Esophagus squamous epithelium (tissue), 5 donors: ENCODE data around the gene SPACDR. TPM values are rescaled to one million over a fixed set of nuclear protein-coding genes. Genes with fewer than 3 reads are reported as not detected.

Experiments used
- DNase-seq: peaks from one replicate; lab custom pipeline; 2025; lab: John Stamatoyannopoulos, UW
- H3K27ac ChIP-seq, 4 donors: fragments of 200-600 bp; sonication (generic); one replicate each; pipeline ENCODE4 v1.5.1; 2016 to 2019; ENCODE audit warnings: mild to moderate bottlenecking in 1 of 4
- H3K27me3 ChIP-seq, 4 donors: fragments of 200-600 bp; sonication (generic); 1 replicate in 3 of 4; 2 replicates in 1 of 4; pipeline versions ENCODE4 v1.5.1 to v1.6.0; 2017 to 2021; ENCODE audit warnings: antibody characterized with exemption in 1 of 4
- H3K36me3 ChIP-seq, 3 donors: fragments of 200-600 bp; sonication (generic); one replicate each; pipeline ENCODE4 v1.5.1; 2016 to 2019
- H3K4me1 ChIP-seq, 3 donors: fragments of 200-600 bp; sonication (generic); one replicate each; pipeline ENCODE4 v1.5.1; 2017 to 2019
- H3K4me3 ChIP-seq, 4 donors: fragments of 200-600 bp; sonication (generic); 1 replicate in 3 of 4; 2 replicates in 1 of 4; pipeline ENCODE4 v1.5.1; 2016 to 2019; ENCODE audit warnings: mild to moderate bottlenecking in 2 of 4, moderate library complexity in 1 of 4
- H3K9me3 ChIP-seq, 3 donors: fragments of 200-600 bp; sonication (generic); one replicate each; pipeline ENCODE4 v1.5.1; 2016 to 2019
- CTCF ChIP-seq, 6 experiments: fragments of 450-650 bp in 4 of 6; fragments of 200-600 bp in 2 of 6; sonication (generic) in 2 of 6; IDR thresholded peaks; one replicate each; pipeline ENCODE4 v1.5.1; 2016 to 2019; ENCODE audit warnings: antibody characterized with exemption in 6 of 6, mild to moderate bottlenecking in 4 of 6, moderate library complexity in 4 of 6
- POLR2A ChIP-seq, 4 donors: fragments of 450-650 bp; IDR thresholded peaks; one replicate each; pipeline ENCODE4 v1.6.1; 2017; ENCODE audit warnings: antibody characterized with exemption in 4 of 4, mild to moderate bottlenecking in 4 of 4, moderate library complexity in 3 of 4
- WGBS, 2 donors: methylation state at CpG; one replicate each; pipeline ENCODE4 v1.1.5; 2018; 5-methylcytosine and 5-hydroxymethylcytosine counted together
- intact Hi-C: fragments of 100-400 bp; cut with DNase I; formaldehyde crosslinking; loops from one replicate; pipeline ENCODE4 v1.15.0; 2022
- total RNA-seq, 4 donors: library from RNA; depleted of rRNA; stranded (reverse); fragments of >200 nt; gene quantifications; one replicate each; pipeline ENCODE4 v1.1.0, GENCODE V29; 2016
- donor health status: DM: yes; HTN: yes; CAD: no.

SPACDR gene
- total RNA-seq, 4 donors from 2014 or later, result not detected

- Histone ChIP-seq H3K27me3 (peaks cover 0 to 10% (median 0%) of the 10 kb centered on the region in 4 donors), H3K9me3 (no peaks in the 10 kb centered on the region), H3K4me3 (no peak overlapping the region), H3K36me3 (peaks cover 0 to 9% (median 0%) of the 10 kb centered on the region in 3 donors), H3K4me1 (peaks cover 6 to 44% (median 14%) of the 10 kb centered on the region in 3 donors), H3K27ac (no peak overlapping the region)
- DNase-seq, result no peak
- 89 to 95% methylated on average over 13 to 20 of the region's 44 CpGs for WGBS, 2 donors
- TF ChIP-seq POLR2A (IDR thresholded peaks at IDR 0.05), result no peak
- no peak for TF ChIP-seq CTCF (IDR thresholded peaks at IDR 0.05)
- intact Hi-C loops, result no loop called here
Observed at GRCh38 chr7:100488333-100489095, 24.5 kb upstream of the SPACDR start.

- Histone ChIP-seq H3K9me3 (no peaks in the 10 kb centered on the region), H3K36me3 (peaks cover 0 to 9% (median 0%) of the 10 kb centered on the region in 3 donors), H3K27me3 (no peaks in the 10 kb centered on the region), H3K4me1 (peaks cover 7 to 46% (median 15%) of the 10 kb centered on the region in 3 donors), H3K4me3 (no peak overlapping the region), H3K27ac (no peak overlapping the region)
- TF ChIP-seq CTCF (IDR thresholded peaks at IDR 0.05) (no peak), POLR2A (IDR thresholded peaks at IDR 0.05) (no peak)
- no peak for DNase-seq
- intact Hi-C loops, result no loop called here
- 69 to 80% methylated on average over 3 to 7 of the region's 30 CpGs for WGBS, 2 donors
Observed at GRCh38 chr7:100486753-100487446, 22.8 kb upstream of the SPACDR start.

GRCh38 chr7:100486111-100486636, 22.1 kb upstream of the SPACDR start:
- Histone ChIP-seq H3K4me3 (no peak overlapping the region), H3K36me3 (peaks cover 0 to 9% (median 0%) of the 10 kb centered on the region in 3 donors), H3K4me1 (peaks cover 7 to 46% (median 15%) of the 10 kb centered on the region in 3 donors), H3K27ac (peak overlapping the region in 2 of 4 donors; percentile 9), H3K27me3 (no peaks in the 10 kb centered on the region), H3K9me3 (no peaks in the 10 kb centered on the region)
- TF ChIP-seq CTCF (IDR thresholded peaks at IDR 0.05) (no peak), POLR2A (IDR thresholded peaks at IDR 0.05) (no peak)
- no peak for DNase-seq
- intact Hi-C loops, result no loop called here
- 97 to 100% methylated on average over 2 to 4 of the region's 5 CpGs for whole genome bisulfite sequencing, 2 donors

- Histone ChIP-seq H3K27me3 (no peaks in the 10 kb centered on the region), H3K4me1 (peaks cover 7 to 46% (median 15%) of the 10 kb centered on the region in 3 donors), H3K36me3 (peaks cover 0 to 9% (median 0%) of the 10 kb centered on the region in 3 donors), H3K9me3 (no peaks in the 10 kb centered on the region), H3K4me3 (no peak overlapping the region), H3K27ac (peak overlapping the region in 2 of 4 donors; percentile 9 to 17)
- TF ChIP-seq CTCF (IDR thresholded peaks at IDR 0.05), result no peak
- TF ChIP-seq POLR2A (IDR thresholded peaks at IDR 0.05), result no peak
- intact Hi-C loops, result no loop called here
- WGBS, 2 donors, result 47 to 80% methylated on average over 1 to 3 of the region's 4 CpGs
- DNase-seq, result no peak
Observed at GRCh38 chr7:100485471-100485876, 21.4 kb upstream of the SPACDR start.
